ENCODE results near the gene TMPRSS13.

DNA sequence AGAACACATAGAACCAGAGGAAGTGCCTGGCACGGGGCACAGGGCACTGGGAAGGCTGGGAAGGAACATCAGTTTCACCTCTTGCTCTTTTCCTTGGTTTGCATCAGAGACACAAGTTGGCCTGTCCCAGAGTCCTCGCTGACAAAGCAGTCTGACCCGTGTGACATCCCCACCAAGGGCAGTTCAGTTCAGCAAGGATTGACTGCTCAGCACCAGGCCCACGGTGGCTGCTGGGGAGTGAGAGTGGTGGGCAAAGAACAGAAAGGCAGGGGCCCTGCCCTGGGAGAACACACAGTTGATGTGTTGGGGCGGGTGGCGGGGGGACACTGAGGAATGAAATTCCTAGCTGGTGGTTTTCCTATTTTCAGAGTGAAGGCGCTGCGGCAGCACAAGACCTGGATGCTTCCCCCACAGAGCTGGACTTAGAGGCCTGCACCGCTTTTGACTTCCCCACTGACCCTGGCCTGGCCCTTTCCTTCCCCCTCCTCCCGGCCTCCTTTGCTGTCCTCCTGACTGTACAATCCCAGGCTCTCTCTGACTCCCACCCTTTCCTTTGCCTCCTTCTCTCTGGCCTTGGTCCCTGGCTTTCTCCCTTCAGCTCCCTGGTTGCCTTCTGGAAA lies 2.2 kb upstream of the TMPRSS13 start:
- TF ChIP-seq, protein P1, sequence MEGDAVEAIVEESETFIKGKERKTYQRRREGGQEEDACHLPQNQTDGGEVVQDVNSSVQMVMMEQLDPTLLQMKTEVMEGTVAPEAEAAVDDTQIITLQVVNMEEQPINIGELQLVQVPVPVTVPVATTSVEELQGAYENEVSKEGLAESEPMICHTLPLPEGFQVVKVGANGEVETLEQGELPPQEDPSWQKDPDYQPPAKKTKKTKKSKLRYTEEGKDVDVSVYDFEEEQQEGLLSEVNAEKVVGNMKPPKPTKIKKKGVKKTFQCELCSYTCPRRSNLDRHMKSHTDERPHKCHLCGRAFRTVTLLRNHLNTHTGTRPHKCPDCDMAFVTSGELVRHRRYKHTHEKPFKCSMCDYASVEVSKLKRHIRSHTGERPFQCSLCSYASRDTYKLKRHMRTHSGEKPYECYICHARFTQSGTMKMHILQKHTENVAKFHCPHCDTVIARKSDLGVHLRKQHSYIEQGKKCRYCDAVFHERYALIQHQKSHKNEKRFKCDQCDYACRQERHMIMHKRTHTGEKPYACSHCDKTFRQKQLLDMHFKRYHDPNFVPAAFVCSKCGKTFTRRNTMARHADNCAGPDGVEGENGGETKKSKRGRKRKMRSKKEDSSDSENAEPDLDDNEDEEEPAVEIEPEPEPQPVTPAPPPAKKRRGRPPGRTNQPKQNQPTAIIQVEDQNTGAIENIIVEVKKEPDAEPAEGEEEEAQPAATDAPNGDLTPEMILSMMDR (IDR thresholded peaks at IDR 0.05; ENCODE audit: poor library complexity) = no peak
- TF ChIP-seq EZH2 (IDR thresholded peaks at IDR 0.05; ENCODE audit: borderline replicate concordance) (no peak), EZH2phosphoT487 (IDR thresholded peaks at IDR 0.05; ENCODE audit: low read depth, severe bottlenecking, unreplicated experiment) (no peak)

All from hepatocyte (in vitro differentiated cells).